Peyer's patch (tissue), 4 donors: Measurements from ENCODE around the gene FURIN. TPM values are rescaled to one million over a fixed set of nuclear protein-coding genes. Genes with fewer than 3 reads are reported as not detected.

Source experiments
- DNase-seq, 3 donors: peaks; one replicate each; pipeline ENCODE4 v3.0.0-alpha.2; 2017 to 2019
- H3K27ac ChIP-seq, 4 donors: fragments of 200-600 bp; sonication (generic); one replicate each; pipeline ENCODE4 v1.5.1; 2016 to 2019
- H3K27me3 ChIP-seq, 2 donors: fragments of 200-600 bp; sonication (generic); one replicate each; pipeline ENCODE4 v1.5.1; 2019
- H3K36me3 ChIP-seq, 3 donors: fragments of 200-600 bp; sonication (generic); one replicate each; pipeline ENCODE4 v1.5.1; 2016 to 2019
- H3K4me1 ChIP-seq, 4 donors: fragments of 200-600 bp; sonication (generic); one replicate each; pipeline ENCODE4 v1.5.1; 2016 to 2019
- H3K4me3 ChIP-seq, 4 donors: fragments of 200-600 bp; sonication (generic); 1 replicate in 3 of 4; 2 replicates in 1 of 4; pipeline ENCODE4 v1.5.1; 2016 to 2019; ENCODE audit warnings: mild to moderate bottlenecking in 1 of 4
- H3K9me3 ChIP-seq, 4 donors: fragments of 200-600 bp; sonication (generic); one replicate each; pipeline ENCODE4 v1.5.1; 2016 to 2019; ENCODE audit warnings: mild to moderate bottlenecking in 1 of 4
- CTCF ChIP-seq, 6 experiments: fragments of 450-650 bp in 4 of 6; fragments of 200-600 bp in 2 of 6; sonication (generic) in 1 of 6; IDR thresholded peaks; one replicate each; pipeline ENCODE4 v1.5.1; 2017 to 2019; ENCODE audit warnings: antibody characterized with exemption in 6 of 6, mild to moderate bottlenecking in 3 of 6, moderate library complexity in 1 of 6
- POLR2A ChIP-seq, 2 donors: fragments of 450-650 bp; IDR thresholded peaks; one replicate each; pipeline ENCODE4 v1.5.1; 2017; ENCODE audit warnings: antibody characterized with exemption in 2 of 2, mild to moderate bottlenecking in 2 of 2, moderate library complexity in 2 of 2
- total RNA-seq, 4 donors: library from RNA; depleted of rRNA; stranded (reverse); fragments of >200 nt; gene quantifications; one replicate each; pipeline ENCODE4 v1.1.0, GENCODE V29; 2016

The FURIN gene
- total RNA-seq, 4 donors from 2014 or later = 53.6 to 76.7 (median 70.1) TPM

- DNase-seq = no peak
Measured at GRCh38 chr15:90860450-90860849, 7.9 kb upstream of the FURIN start.

GRCh38 chr15:90860942-90861675, 7.3 kb upstream of the FURIN start:
- H3K27me3 ChIP-seq = no peaks in the 10 kb centered on the region
- no peak for DNase-seq
- no peaks in the 10 kb centered on the region for H3K9me3 ChIP-seq
- peaks cover 0 to 8% (median 2%) of the 10 kb centered on the region in 4 donors for H3K4me1 ChIP-seq
- no peak overlapping the region for H3K27ac ChIP-seq
- no peaks in the 10 kb centered on the region for H3K36me3 ChIP-seq
- no peak for TF ChIP-seq POLR2A (IDR thresholded peaks at IDR 0.05)
- TF ChIP-seq CTCF (IDR thresholded peaks at IDR 0.05) = no peak
- H3K4me3 ChIP-seq = no peak overlapping the region

More at GRCh38 chr15:90860450-90860849, 7.9 kb upstream of the FURIN start:
- no peaks in the 10 kb centered on the region for H3K36me3 ChIP-seq
- H3K27me3 ChIP-seq = no peaks in the 10 kb centered on the region
- TF ChIP-seq CTCF (IDR thresholded peaks at IDR 0.05) = no peak
- no peak for TF ChIP-seq POLR2A (IDR thresholded peaks at IDR 0.05)
- H3K4me1 ChIP-seq = peaks cover 0 to 9% (median 3%) of the 10 kb centered on the region in 4 donors
- H3K27ac ChIP-seq = no peak overlapping the region
- no peaks in the 10 kb centered on the region for H3K9me3 ChIP-seq
- no peak overlapping the region for H3K4me3 ChIP-seq

- peaks cover 0 to under 1% (median 0%) of the 10 kb centered on the region in 4 donors for H3K4me1 ChIP-seq
- H3K4me3 ChIP-seq = no peak overlapping the region
- H3K27me3 ChIP-seq = no peaks in the 10 kb centered on the region
- no peak overlapping the region for H3K27ac ChIP-seq
- DNase-seq = no peak
- TF ChIP-seq CTCF (IDR thresholded peaks at IDR 0.05) = no peak
- TF ChIP-seq POLR2A (IDR thresholded peaks at IDR 0.05) = no peak
- no peaks in the 10 kb centered on the region for H3K36me3 ChIP-seq
- no peaks in the 10 kb centered on the region for H3K9me3 ChIP-seq
Measured at GRCh38 chr15:90862487-90862886, 5.9 kb upstream of the FURIN start.

GRCh38 chr15:90862964-90863778, 5.2 kb upstream of the FURIN start:
- TF ChIP-seq POLR2A (IDR thresholded peaks at IDR 0.05) (no peak), CTCF (IDR thresholded peaks at IDR 0.05) (no peak)
- Histone ChIP-seq H3K36me3 (no peaks in the 10 kb centered on the region), H3K27ac (no peak overlapping the region), H3K4me1 (no peaks in the 10 kb centered on the region), H3K4me3 (no peak overlapping the region), H3K9me3 (no peaks in the 10 kb centered on the region), H3K27me3 (no peaks in the 10 kb centered on the region)
- no peak for DNase-seq

GRCh38 chr15:90863987-90864386, 4.4 kb upstream of the FURIN start:
- H3K36me3 ChIP-seq = no peaks in the 10 kb centered on the region
- TF ChIP-seq CTCF (IDR thresholded peaks at IDR 0.05) (no peak), POLR2A (IDR thresholded peaks at IDR 0.05) (no peak)
- no peaks in the 10 kb centered on the region for H3K9me3 ChIP-seq
- H3K4me3 ChIP-seq = no peak overlapping the region
- peaks cover 0 to 5% (median 0%) of the 10 kb centered on the region in 4 donors for H3K4me1 ChIP-seq
- H3K27ac ChIP-seq = no peak overlapping the region
- H3K27me3 ChIP-seq = no peaks in the 10 kb centered on the region
- no peak for DNase-seq
